GM12878 (cell line): Measurements from ENCODE around the gene FICD. TPM values are rescaled to one million over a fixed set of nuclear protein-coding genes. Genes with fewer than 3 reads are reported as not detected.
A peak's percentile ranks its signal among the peaks of the same experiment; 100 is the strongest.

Experiments used
- ATAC-seq: fragments of 200-7000 bp; cut with Tn5 transposase; 3 replicates; pipeline ENCODE4 v1.9.1; 2020; ENCODE audit warnings: mild to moderate bottlenecking, moderate library complexity
- BruUV-seq: library from RNA; stranded (reverse); fragments of 400-500 nt; replicated peaks from 2 replicates; lab custom pipeline; 2021; lab: Mats Ljungman, UMichigan
- CTCF ChIA-PET: fragments of 300-600 bp; sonication (Branson Sonifier 250); formaldehyde crosslinking; extraction: SDS; loops from one replicate; lab custom pipeline; 2021; ENCODE audit warnings: inconsistent platforms; lab: Yijun Ruan, JAX
- POLR2A ChIA-PET: fragments of 350-600 bp; formaldehyde crosslinking; extraction: SDS; loops from one replicate; lab custom pipeline; 2021; ENCODE audit warnings: inconsistent platforms; lab: Charles Lee
- RAD21 ChIA-PET: fragments of 300-600 bp; sonication (Branson Sonifier 250); formaldehyde crosslinking; loops from one replicate; lab custom pipeline; 2023; ENCODE audit warnings: antibody characterized with exemption; ENCODE audit not compliant: unreplicated experiment; lab: Charles Lee
- SMC1A ChIA-PET: fragments of 300-600 bp; sonication (Branson Sonifier 250); formaldehyde crosslinking; loops from one replicate; lab custom pipeline; 2023; ENCODE audit not compliant: unreplicated experiment, uncharacterized antibody; lab: Charles Lee
- DNase-seq: peaks from one replicate; pipeline ENCODE4 v3.0.0-alpha.2; 2011; ENCODE audit warnings: low read depth, low spot score
- FAIRE-seq: peaks from 3 replicates; lab custom pipeline; 2011; peaks lifted over from hg19 to GRCh38; lab: Jason Lieb, UNC
- H2AFZ ChIP-seq: 2 replicates; pipeline ENCODE4 v1.6.0; 2011; ENCODE audit warnings: low read depth, low read length, control low read depth; ENCODE audit not compliant: control insufficient read depth
- H3K27ac ChIP-seq: 2 replicates; pipeline ENCODE4 v1.5.1; 2011; ENCODE audit warnings: control low read depth; ENCODE audit not compliant: control insufficient read depth, insufficient read depth
- H3K27me3 ChIP-seq, 2 experiments: replicated peaks in 1 of 2; 2 replicates each; pipeline versions ENCODE4 v1.6.0 to v1.6.1; 2011; ENCODE audit warnings: low read length in 1 of 2; ENCODE audit not compliant: control insufficient read depth in 2 of 2, insufficient read depth in 2 of 2
- H3K36me3 ChIP-seq, 2 experiments: 2 replicates each; pipeline ENCODE4 v1.5.1; 2011; ENCODE audit warnings: low read length in 1 of 2; ENCODE audit not compliant: control insufficient read depth in 2 of 2, insufficient read depth in 2 of 2
- H3K4me1 ChIP-seq: 2 replicates; pipeline ENCODE4 v1.6.1; 2011; ENCODE audit warnings: mild to moderate bottlenecking, low read length, moderate library complexity, mixed read lengths; ENCODE audit not compliant: control insufficient read depth, insufficient read depth
- H3K4me2 ChIP-seq: 2 replicates; pipeline ENCODE4 v1.6.0; 2011; ENCODE audit warnings: control low read depth; ENCODE audit not compliant: control insufficient read depth, insufficient read depth
- H3K4me3 ChIP-seq: fragments of 200-600 bp; sonication (generic); 2 replicates; pipeline ENCODE4 v1.5.1; 2016
- H3K79me2 ChIP-seq: 2 replicates; pipeline ENCODE4 v1.6.0; 2011; ENCODE audit warnings: low read length; ENCODE audit not compliant: control insufficient read depth, insufficient read depth
- H3K9ac ChIP-seq: 2 replicates; pipeline ENCODE4 v1.8.0; 2011; ENCODE audit warnings: low read length, control low read depth, mixed read lengths; ENCODE audit not compliant: control insufficient read depth, insufficient read depth
- H3K9me3 ChIP-seq: replicated peaks from 3 replicates; pipeline ENCODE4 v1.5.1; 2011; ENCODE audit warnings: mild to moderate bottlenecking, low read length; ENCODE audit not compliant: control insufficient read depth, insufficient read depth
- H4K20me1 ChIP-seq: 2 replicates; pipeline ENCODE4 v1.6.0; 2011; ENCODE audit not compliant: control insufficient read depth, insufficient read depth
- CBFB ChIP-seq: IDR thresholded peaks from 2 replicates; pipeline ENCODE4 v1.6.1; 2016; ENCODE audit warnings: antibody characterized with exemption, low read depth
- CHD4 ChIP-seq: fragments of 200-600 bp; sonication (generic); IDR thresholded peaks from 2 replicates; pipeline ENCODE4 v1.6.1; 2016; ENCODE audit warnings: mild to moderate bottlenecking
- EGR1 ChIP-seq, 2 experiments: IDR thresholded peaks; 1 replicate in 1 of 2; 2 replicates in 1 of 2; pipeline ENCODE4 v1.6.1; 2011 to 2012; ENCODE audit warnings: low read depth in 2 of 2, low read length in 2 of 2, borderline replicate concordance in 1 of 2, mild to moderate bottlenecking in 1 of 2, moderate library complexity in 1 of 2
- GATAD2B ChIP-seq: fragments of 450-650 bp; conservative IDR thresholded peaks from 2 replicates; pipeline ENCODE4 v1.6.1; 2017; ENCODE audit warnings: low read depth, mild to moderate bottlenecking, moderate library complexity
- HSF1 ChIP-seq: fragments of 150-350 bp; IDR thresholded peaks from 2 replicates; pipeline ENCODE4 v1.6.1; 2014; ENCODE audit warnings: mild to moderate bottlenecking, low read depth, low read length
- IKZF1 ChIP-seq: fragments of 450-650 bp; conservative IDR thresholded peaks from 2 replicates; pipeline ENCODE4 v1.6.1; 2017; ENCODE audit warnings: antibody characterized with exemption, mild to moderate bottlenecking
- MAX ChIP-seq: IDR thresholded peaks from 2 replicates; pipeline ENCODE4 v1.6.1; 2012; ENCODE audit warnings: low read depth, low read length, improper control_type of control experiment
- MTA2 ChIP-seq: fragments of 450-650 bp; IDR thresholded peaks from 2 replicates; pipeline ENCODE4 v1.6.1; 2016; ENCODE audit warnings: low read depth, mild to moderate bottlenecking, moderate library complexity
- PKNOX1 ChIP-seq: fragments of 450-650 bp; IDR thresholded peaks from 2 replicates; pipeline ENCODE4 v1.6.1; 2016; ENCODE audit warnings: mild to moderate bottlenecking
- SKIL ChIP-seq: fragments of 450-650 bp; IDR thresholded peaks from 2 replicates; pipeline ENCODE4 v1.6.1; 2017; ENCODE audit warnings: mild to moderate bottlenecking, low read depth, inconsistent platforms; ENCODE audit not compliant: poor library complexity, severe bottlenecking
- SMAD5 ChIP-seq: IDR thresholded peaks from 2 replicates; pipeline ENCODE4 v1.6.1; 2016; ENCODE audit warnings: antibody characterized with exemption, low read depth
- SMARCA5 ChIP-seq: fragments of 450-650 bp; IDR thresholded peaks from 2 replicates; pipeline ENCODE4 v1.6.1; 2017; ENCODE audit warnings: mild to moderate bottlenecking
- SMC3 ChIP-seq: IDR thresholded peaks from 2 replicates; pipeline ENCODE4 v1.6.1; 2011; ENCODE audit warnings: low read length, improper control_type of control experiment, borderline replicate concordance
- SREBF1 ChIP-seq: IDR thresholded peaks from 2 replicates; pipeline ENCODE4 v1.6.1; 2012; ENCODE audit warnings: mild to moderate bottlenecking, low read length
- STAT3 ChIP-seq: IDR thresholded peaks from 2 replicates; pipeline ENCODE4 v1.6.1; 2011; ENCODE audit warnings: low read depth, low read length, improper control_type of control experiment
- SUZ12 ChIP-seq: fragments of 200-600 bp; sonication (generic); IDR thresholded peaks from one replicate; pipeline ENCODE4 v1.6.1; 2018; ENCODE audit warnings: antibody characterized with exemption, mild to moderate bottlenecking; ENCODE audit not compliant: unreplicated experiment
- TAF1 ChIP-seq: IDR thresholded peaks from 2 replicates; pipeline ENCODE4 v1.6.1; 2011; ENCODE audit warnings: mild to moderate bottlenecking, low read depth, low read length, borderline replicate concordance
- TCF3 ChIP-seq: IDR thresholded peaks from 2 replicates; pipeline ENCODE4 v1.6.1; 2012; ENCODE audit warnings: low read depth, mild to moderate bottlenecking, low read length, borderline replicate concordance; ENCODE audit not compliant: insufficient read depth
- WGBS: methylation state at CpG from one replicate; pipeline ENCODE4 v1.1.6; 2016; ENCODE audit warnings: low lambda C conversion rate; ENCODE audit not compliant: insufficient replicate concordance, insufficient coverage; ENCODE audit errors: missing lambda C conversion rate; 5-methylcytosine and 5-hydroxymethylcytosine counted together
- in situ Hi-C: fragments of 300-500 bp; cut with MboI; formaldehyde crosslinking; loops from 9 replicates; pipeline ENCODE4 v1.14.3; 2018; ENCODE audit warnings: mixed read lengths
- intact Hi-C: fragments of 100-400 bp; cut with micrococcal nuclease; formaldehyde crosslinking; loops from one replicate; pipeline ENCODE4 v1.14.2; 2022; ENCODE audit not compliant: unreplicated experiment
- polyA plus RNA-seq, 11 experiments: library from polyadenylated mRNA; depleted of rRNA in 4 of 11; unstranded in 6 of 11; stranded (reverse) in 5 of 11; fragments of >200 nt; fragmentation: Nextera tagmentation in 4 of 11; fragmentation: Illumina TruSeq in 1 of 11; extraction: Ambion mirVana in 4 of 11; extraction: Trizol in 1 of 11; gene quantifications; 1 replicate in 1 of 11; 2 replicates in 10 of 11; pipeline versions ENCODE4 v1.2.1 to v1.2.3, GENCODE V29; 2011 to 2016; ENCODE audit warnings: inconsistent platforms in 2 of 11, missing spikeins in 2 of 11, low read depth in 1 of 11
- total RNA-seq, 4 experiments: library from RNA; depleted of rRNA in 3 of 4; stranded (reverse); fragments of >200 nt in 3 of 4; fragmentation: Illumina TruSeq in 1 of 4; extraction: Trizol in 1 of 4; gene quantifications; 2 replicates each; pipeline versions ENCODE4 v1.2.1 to v1.2.3, GENCODE V29; 2013 to 2021

The FICD gene
- total and polyA plus RNA-seq, 10 of the 15 experiments (the other 5 are each of a cell fraction or from before 2014, with no cell fraction given) = 1.1 to 9.4 (median 4.3) TPM

GRCh38 chr12:108505129-108505528 is 9.9 kb upstream of the FICD start (continued):
- TF ChIP-seq TCF3 (no peak), MTA2 (no peak)

GRCh38 chr12:108507971-108508642 is 7.0 kb upstream of the FICD start:
- no peak overlapping the region for H3K27ac ChIP-seq
- peaks cover 20% of the 10 kb centered on the region for H3K4me1 ChIP-seq
- TF ChIP-seq CHD4 (no peak), HSF1 (no peak), IKZF1 (no peak), EGR1 (IDR thresholded peaks at IDR 0.05; ENCODE audit: borderline replicate concordance in 1 of 2, low read depth in 2 of 2, low read length in 2 of 2) (no peak), SUZ12 (no peak), SMC3 (no peak), GATAD2B (no peak), SMAD5 (no peak), SKIL (no peak), MAX (no peak), TAF1 (no peak), STAT3 (no peak), SMARCA5 (no peak), CBFB (no peak), SREBF1 (no peak), PKNOX1 (no peak)
- H3K9me3 ChIP-seq = peaks cover 7% of the 10 kb centered on the region
- no peak overlapping the region for H3K4me3 ChIP-seq
- no peak for DNase-seq
- ATAC-seq = peak; percentile 32
- ChIA-PET RAD21 (no interaction called here), CTCF (interaction anchor here (0.7 to 1.7 kb wide), 4 partner anchors 12 to 296 kb away, joined by 3 to 6 read pairs (median 3); no protein-coding TSS in a partner anchor), SMC1A (interaction anchor here (1.0 kb wide), 1 partner anchor 518 kb away, joined by 4 read pairs; no protein-coding TSS in a partner anchor), POLR2A (interaction anchor here (0.6 to 0.7 kb wide), 2 partner anchors 16 to 505 kb away, joined by 3 to 4 read pairs; no protein-coding TSS in a partner anchor)
- no peak overlapping the region for H2AFZ ChIP-seq
- no peaks in the 10 kb centered on the region for H3K36me3 ChIP-seq
- FAIRE-seq = no peak
- no peak overlapping the region for H3K4me2 ChIP-seq
- H3K27me3 ChIP-seq = no peaks in the 10 kb centered on the region
- no peaks in the 10 kb centered on the region for H4K20me1 ChIP-seq
- no TSS peak for BruUV-seq
- intact Hi-C loops (no loop called here), in situ Hi-C loops (loop anchor here (25.0 kb wide), 1 partner anchor 821 kb away; the partner anchor contains the start of gene PWP1)
- WGBS = 23% methylated on average over 3 of the region's 3 CpGs
- no peaks in the 10 kb centered on the region for H3K79me2 ChIP-seq
- H3K9ac ChIP-seq = no peak overlapping the region
